T-helper 1 cell treated with Interleukin-12 subunit alpha and Interleukin-12 subunit beta and Interleukin-4 antibody, amounts not matched to agents 30 μg/mL and 1 μg/mL, for 36 hours (primary cell): ENCODE results near the gene NDRG2.
"Not testable (repeated sequence)": the region's sequence is repeated elsewhere in the genome, so short reads cannot be mapped to it uniquely, and the experiment has no call there.

Source experiments
- H3K27ac Mint-ChIP-seq: one replicate; pipeline ENCODE4 v1.8.0; 2021; ENCODE audit warnings: mild to moderate bottlenecking, mixed read lengths
- H3K27me3 Mint-ChIP-seq: one replicate; pipeline ENCODE4 v1.8.0; 2021; ENCODE audit warnings: low read depth, mixed read lengths
- H3K36me3 Mint-ChIP-seq: one replicate; pipeline ENCODE4 v1.8.0; 2021; ENCODE audit warnings: low read depth, mixed read lengths
- H3K4me1 Mint-ChIP-seq: one replicate; pipeline ENCODE4 v1.8.0; 2021; ENCODE audit warnings: low read depth, mixed read lengths
- H3K4me3 Mint-ChIP-seq: one replicate; pipeline ENCODE4 v1.8.0; 2021; ENCODE audit warnings: mild to moderate bottlenecking, moderate library complexity, mixed read lengths
- H3K9me3 Mint-ChIP-seq: one replicate; pipeline ENCODE4 v1.8.0; 2021; ENCODE audit warnings: mixed read lengths

Gene NDRG2

DNA sequence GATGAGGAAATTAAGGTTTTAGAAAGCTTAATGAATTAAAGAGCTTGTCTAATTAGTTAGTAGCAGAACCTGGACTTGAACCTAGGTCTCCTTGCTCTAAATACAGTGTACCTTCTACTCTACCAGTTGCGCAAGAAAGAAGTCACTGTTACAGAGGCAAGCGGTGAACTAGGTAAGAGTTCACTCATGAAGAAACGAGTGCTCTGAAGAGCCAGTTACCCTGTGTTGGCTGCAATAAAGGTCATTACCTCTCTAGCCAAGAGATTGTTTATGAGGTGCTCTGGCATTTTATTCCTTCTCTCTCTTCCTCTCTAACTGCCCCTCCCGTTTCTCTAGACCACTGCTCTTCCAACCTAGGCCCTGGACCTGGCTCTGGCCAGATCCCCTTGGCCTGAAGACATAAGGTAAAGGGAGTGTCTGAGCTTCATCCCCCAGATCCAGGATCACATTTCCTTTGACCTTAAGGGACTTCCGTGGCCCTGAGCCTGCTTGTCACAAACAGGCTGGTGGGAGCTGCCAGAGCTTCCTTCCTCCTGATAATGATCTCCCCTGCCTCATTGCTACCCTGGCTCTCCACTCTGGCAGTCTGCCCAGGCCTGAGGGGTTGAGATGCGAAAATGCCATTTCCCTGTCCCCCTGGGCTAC lies 19.2 kb upstream of the NDRG2 start:
- Mint-ChIP-seq H3K4me1 (no peaks in the 10 kb centered on the region), H3K27ac (no peak overlapping the region), H3K4me3 (no peak overlapping the region), H3K27me3 (peaks cover 28% of the 10 kb centered on the region), H3K9me3 (no peaks in the 10 kb centered on the region), H3K36me3 (no peaks in the 10 kb centered on the region)

- Mint-ChIP-seq H3K4me3 (no peak overlapping the region), H3K27ac (no peak overlapping the region), H3K4me1 (no peaks in the 10 kb centered on the region), H3K36me3 (no peaks in the 10 kb centered on the region), H3K9me3 (no peaks in the 10 kb centered on the region), H3K27me3 (peaks cover 28% of the 10 kb centered on the region)
These were observed 18.6 kb upstream of the NDRG2 start for GRCh38 chr14:21043387-21043973.

DNA sequence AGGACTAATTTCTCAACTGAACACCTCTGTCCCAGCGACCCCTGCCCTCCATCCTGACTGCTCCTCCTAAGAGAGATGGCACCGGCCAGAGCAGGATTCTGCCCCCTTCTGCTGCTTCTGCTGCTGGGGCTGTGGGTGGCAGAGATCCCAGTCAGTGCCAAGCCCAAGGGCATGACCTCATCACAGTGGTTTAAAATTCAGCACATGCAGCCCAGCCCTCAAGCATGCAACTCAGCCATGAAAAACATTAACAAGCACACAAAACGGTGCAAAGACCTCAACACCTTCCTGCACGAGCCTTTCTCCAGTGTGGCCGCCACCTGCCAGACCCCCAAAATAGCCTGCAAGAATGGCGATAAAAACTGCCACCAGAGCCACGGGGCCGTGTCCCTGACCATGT lies 18.1 kb upstream of the NDRG2 start:
- Mint-ChIP-seq H3K27ac (no peak overlapping the region), H3K4me1 (no peaks in the 10 kb centered on the region), H3K27me3 (peaks cover 28% of the 10 kb centered on the region), H3K36me3 (no peaks in the 10 kb centered on the region), H3K9me3 (no peaks in the 10 kb centered on the region), H3K4me3 (no peak overlapping the region)

- Mint-ChIP-seq H3K9me3 (no peaks in the 10 kb centered on the region), H3K27me3 (peaks cover 28% of the 10 kb centered on the region), H3K4me1 (no peaks in the 10 kb centered on the region), H3K4me3 (no peak within 1 kb of the TSS), H3K36me3 (no peaks in the 10 kb centered on the region), H3K27ac (no peak within 1 kb of the TSS)
These were observed 17.0 kb upstream of the NDRG2 start, which contains the start of gene RNASE7 for GRCh38 chr14:21041676-21042433. RNASE7 (plus strand) TSS chr14:21042362; CDS start chr14:21042993, 631 bp downstream.

DNA sequence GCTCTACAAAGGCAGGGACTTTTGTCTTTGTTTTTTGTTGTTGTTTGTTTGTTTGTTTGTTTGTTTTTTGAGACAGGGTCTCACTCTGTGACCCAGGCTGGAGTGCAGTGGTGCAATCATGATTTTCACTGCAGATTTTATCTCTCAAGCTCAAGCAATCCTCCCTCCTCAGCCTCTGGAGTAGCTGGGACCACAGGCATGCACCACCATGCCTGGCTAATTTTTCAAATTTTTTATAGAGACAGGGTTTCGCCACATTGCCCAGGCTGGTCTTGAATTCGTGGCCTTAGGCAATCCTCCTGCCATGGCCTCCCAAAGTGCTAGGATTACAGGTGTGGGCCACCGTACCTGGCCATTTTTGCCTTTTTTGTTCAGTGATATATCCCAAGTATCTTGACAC lies 16.1 kb upstream of the NDRG2 start:
- not testable (repeated sequence) for H3K27ac Mint-ChIP-seq, H3K4me1 Mint-ChIP-seq, H3K4me3 Mint-ChIP-seq, H3K9me3 Mint-ChIP-seq, H3K36me3 Mint-ChIP-seq
- peaks cover 23% of the 10 kb centered on the region for H3K27me3 Mint-ChIP-seq

DNA sequence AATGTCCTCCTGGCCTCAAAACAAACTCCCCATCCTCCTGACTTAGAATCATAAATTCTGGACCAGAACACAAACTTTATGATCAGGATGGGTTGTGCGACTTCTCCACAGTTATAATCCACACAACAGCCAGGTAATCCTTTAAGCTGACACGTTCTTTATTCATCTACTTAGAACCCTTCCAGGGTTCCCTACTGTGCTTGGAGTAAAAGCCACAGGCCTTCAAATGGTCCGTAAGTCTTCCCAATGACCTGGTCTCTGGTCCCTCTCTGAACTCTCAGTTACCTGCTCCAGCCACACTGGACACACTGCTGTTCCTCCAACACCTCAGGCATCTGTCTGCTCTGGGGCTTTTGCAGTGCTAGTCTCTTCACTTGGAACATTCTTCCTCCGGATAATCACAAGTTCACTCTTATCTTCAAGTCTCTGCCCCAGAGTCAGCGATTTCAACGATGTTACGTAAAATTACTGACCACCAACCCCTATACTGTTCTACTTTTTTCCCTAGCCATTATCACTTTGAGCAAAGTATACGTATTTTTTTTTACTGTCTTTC lies 15.6 kb upstream of the NDRG2 start:
- Mint-ChIP-seq H3K9me3 (no peaks in the 10 kb centered on the region), H3K36me3 (no peaks in the 10 kb centered on the region), H3K4me1 (no peaks in the 10 kb centered on the region), H3K27ac (no peak overlapping the region), H3K27me3 (peaks cover 20% of the 10 kb centered on the region), H3K4me3 (no peak overlapping the region)

DNA sequence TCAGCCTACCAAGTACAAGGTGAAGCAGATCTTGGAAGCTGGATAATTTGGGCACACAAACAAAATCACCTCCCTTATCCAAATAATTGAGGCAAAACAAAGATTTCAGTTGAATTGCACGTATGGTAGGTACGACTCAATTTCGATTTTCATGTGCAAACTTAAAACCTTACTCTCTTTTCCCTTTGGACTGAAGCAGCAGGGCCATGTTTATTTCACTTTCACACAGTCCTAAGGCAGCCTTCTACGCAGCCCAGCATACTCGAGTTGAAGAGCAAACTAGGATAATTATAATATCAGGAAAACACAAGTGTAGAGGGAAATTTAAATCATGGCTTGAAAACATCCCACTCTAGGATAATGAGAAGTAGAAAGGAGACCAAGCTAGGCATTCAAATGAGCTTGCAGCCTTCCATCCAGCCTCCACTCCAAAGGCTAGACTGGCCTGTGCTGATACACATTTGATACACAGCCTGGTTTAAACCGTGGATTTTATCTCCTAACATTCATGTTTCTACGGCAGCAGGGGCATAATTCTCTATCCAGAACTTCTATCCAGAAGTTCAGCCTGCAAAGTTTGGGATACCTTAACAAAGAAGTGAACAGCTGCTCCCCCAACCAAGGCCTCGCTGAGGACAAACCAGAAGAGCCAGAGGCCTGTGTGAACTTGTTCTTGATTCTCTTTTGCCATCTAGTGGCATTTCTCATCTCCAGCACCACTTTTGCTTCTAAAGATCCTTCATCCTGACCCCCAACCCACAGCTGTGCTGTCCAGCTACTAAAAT lies 14.9 kb upstream of the NDRG2 start:
- Mint-ChIP-seq H3K9me3 (no peaks in the 10 kb centered on the region), H3K36me3 (no peaks in the 10 kb centered on the region), H3K4me3 (no peak overlapping the region), H3K27ac (no peak overlapping the region), H3K27me3 (peaks cover 13% of the 10 kb centered on the region), H3K4me1 (no peaks in the 10 kb centered on the region)

- Mint-ChIP-seq H3K9me3 (no peaks in the 10 kb centered on the region), H3K4me3 (no peak overlapping the region), H3K27me3 (peaks cover 8% of the 10 kb centered on the region), H3K27ac (no peak overlapping the region), H3K4me1 (no peaks in the 10 kb centered on the region), H3K36me3 (no peaks in the 10 kb centered on the region)
These were observed 13.9 kb upstream of the NDRG2 start for GRCh38 chr14:21038441-21039422.

GRCh38 chr14:21037156-21037555 lies 12.3 kb upstream of the NDRG2 start:
- Mint-ChIP-seq H3K36me3 (no peaks in the 10 kb centered on the region), H3K4me1 (no peaks in the 10 kb centered on the region), H3K27ac (no peak overlapping the region), H3K27me3 (peaks cover 10% of the 10 kb centered on the region), H3K9me3 (no peaks in the 10 kb centered on the region), H3K4me3 (no peak overlapping the region)

DNA sequence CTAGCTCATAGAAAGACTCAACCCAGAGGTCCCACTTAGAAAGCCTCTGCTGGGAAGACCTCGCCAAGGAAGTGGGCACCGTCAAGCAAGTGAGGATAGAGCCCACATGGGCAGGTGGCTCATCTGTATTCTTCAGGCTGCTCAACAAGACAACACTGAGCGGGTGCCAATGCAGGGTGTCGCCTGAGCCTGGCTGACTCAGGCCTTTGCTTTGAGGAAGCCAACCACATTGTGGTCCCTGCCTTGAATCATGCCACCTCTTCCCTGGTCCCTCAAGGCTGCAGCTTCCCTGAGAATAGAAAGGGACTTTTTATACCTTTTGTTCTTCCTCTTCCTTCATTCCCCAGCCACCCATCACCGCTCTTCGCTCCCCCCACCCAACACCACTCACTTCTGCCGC lies 11.9 kb upstream of the NDRG2 start:
- Mint-ChIP-seq H3K4me3 (no peak overlapping the region), H3K4me1 (no peaks in the 10 kb centered on the region), H3K27me3 (peaks cover 11% of the 10 kb centered on the region), H3K36me3 (no peaks in the 10 kb centered on the region), H3K9me3 (no peaks in the 10 kb centered on the region), H3K27ac (no peak overlapping the region)

DNA sequence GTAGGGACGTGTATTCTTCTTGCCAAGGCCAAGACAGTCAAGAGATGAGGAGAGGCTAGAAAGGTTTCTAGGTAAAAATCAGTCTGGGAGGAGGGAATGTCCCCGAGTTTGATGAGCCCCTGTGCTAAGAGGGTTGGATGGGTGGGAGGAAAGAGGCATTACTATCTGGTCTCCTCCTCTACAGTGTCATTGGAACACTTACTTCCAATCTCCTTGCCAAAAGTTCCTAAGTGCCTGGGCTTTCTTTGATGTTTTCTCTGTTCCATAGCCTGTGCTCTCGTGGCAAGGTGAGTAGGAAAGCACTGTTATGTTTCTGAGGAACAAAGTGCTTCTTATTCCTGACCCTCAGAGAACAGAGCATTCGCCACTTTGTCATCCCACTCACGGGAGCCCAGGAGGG lies 9.8 kb upstream of the NDRG2 start, which contains the start of gene RNASE13:
RNASE13 (minus strand) TSS at position 101 of the 400 bp plus-strand sequence. CDS start 519 bp downstream, outside the sequence.
- Mint-ChIP-seq H3K4me3 (no peak within 1 kb of the TSS), H3K27me3 (peaks cover 15% of the 10 kb centered on the region), H3K27ac (no peak within 1 kb of the TSS), H3K4me1 (no peaks in the 10 kb centered on the region), H3K9me3 (no peaks in the 10 kb centered on the region), H3K36me3 (no peaks in the 10 kb centered on the region)

- H3K4me3 Mint-ChIP-seq: no peak overlapping the region
- H3K36me3 Mint-ChIP-seq: no peaks in the 10 kb centered on the region
- no peaks in the 10 kb centered on the region for H3K4me1 Mint-ChIP-seq
- H3K27ac Mint-ChIP-seq: no peak overlapping the region
- H3K27me3 Mint-ChIP-seq: peaks cover 15% of the 10 kb centered on the region
- no peaks in the 10 kb centered on the region for H3K9me3 Mint-ChIP-seq
These were observed 8.4 kb upstream of the NDRG2 start for GRCh38 chr14:21033133-21033698.
